IPS-15b (cell line): ENCODE results near the gene HES4.
A peak's percentile ranks its signal among the peaks of the same experiment; 100 is the strongest.

Experiments used
- H3K27me3 ChIP-seq: one replicate; pipeline ENCODE4 v1.6.1; 2013; ENCODE audit warnings: low read length; ENCODE audit not compliant: control insufficient read depth, insufficient read depth
- H3K36me3 ChIP-seq: one replicate; pipeline ENCODE4 v1.6.1; 2013; ENCODE audit warnings: low read length; ENCODE audit not compliant: control insufficient read depth, insufficient read depth
- H3K4me1 ChIP-seq: one replicate; pipeline ENCODE4 v1.6.1; 2013; ENCODE audit warnings: mild to moderate bottlenecking, low read length; ENCODE audit not compliant: control insufficient read depth, insufficient read depth
- H3K4me3 ChIP-seq: one replicate; pipeline ENCODE4 v1.5.1; 2013; ENCODE audit warnings: low read depth, low read length
- H3K9ac ChIP-seq: one replicate; pipeline ENCODE4 v1.6.1; 2013; ENCODE audit warnings: low read depth, mild to moderate bottlenecking, low read length
- H3K9me3 ChIP-seq: one replicate; pipeline ENCODE4 v1.6.1; 2013; ENCODE audit warnings: mild to moderate bottlenecking, low read length; ENCODE audit not compliant: control insufficient read depth, insufficient read depth

The HES4 gene

DNA sequence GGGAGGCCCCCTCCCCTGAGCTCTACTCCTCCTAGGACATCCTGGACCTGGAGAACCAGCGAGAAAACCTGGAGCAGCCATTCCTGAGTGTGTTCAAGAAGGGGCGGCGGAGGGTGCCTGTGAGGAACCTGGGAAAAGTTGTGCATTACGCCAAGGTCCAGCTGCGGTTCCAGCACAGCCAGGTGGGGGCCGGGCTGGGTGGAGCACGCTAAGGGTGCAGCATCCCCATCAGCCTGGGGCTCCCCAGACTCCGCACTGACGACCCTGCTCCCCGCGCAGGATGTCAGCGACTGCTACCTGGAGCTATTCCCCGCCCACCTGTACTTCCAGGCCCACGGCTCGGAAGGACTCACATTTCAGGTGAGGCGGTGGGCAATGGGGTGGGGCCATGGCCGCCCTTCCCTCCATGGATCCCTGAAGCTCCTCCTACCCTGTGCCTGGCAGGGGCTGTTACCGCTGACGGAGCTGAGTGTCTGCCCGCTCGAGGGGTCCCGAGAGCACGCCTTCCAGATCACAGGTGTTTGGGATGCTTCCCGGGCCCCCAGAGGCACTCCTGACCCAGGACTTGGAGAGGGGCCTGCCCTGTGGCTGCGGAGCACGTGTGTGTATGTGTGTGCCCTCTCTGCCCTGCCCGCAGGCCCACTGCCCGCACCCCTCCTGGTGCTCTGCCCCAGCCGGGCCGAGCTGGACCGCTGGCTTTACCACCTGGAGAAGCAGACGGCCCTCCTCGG lies 29.5 kb downstream of the HES4 start:
- Histone ChIP-seq H3K36me3 (peaks cover 4% of the 10 kb centered on the region), H3K4me1 (no peaks in the 10 kb centered on the region), H3K9ac (no peak overlapping the region), H3K9me3 (no peaks in the 10 kb centered on the region), H3K27me3 (peaks cover 45% of the 10 kb centered on the region), H3K4me3 (peak overlapping the region; percentile 8)

DNA sequence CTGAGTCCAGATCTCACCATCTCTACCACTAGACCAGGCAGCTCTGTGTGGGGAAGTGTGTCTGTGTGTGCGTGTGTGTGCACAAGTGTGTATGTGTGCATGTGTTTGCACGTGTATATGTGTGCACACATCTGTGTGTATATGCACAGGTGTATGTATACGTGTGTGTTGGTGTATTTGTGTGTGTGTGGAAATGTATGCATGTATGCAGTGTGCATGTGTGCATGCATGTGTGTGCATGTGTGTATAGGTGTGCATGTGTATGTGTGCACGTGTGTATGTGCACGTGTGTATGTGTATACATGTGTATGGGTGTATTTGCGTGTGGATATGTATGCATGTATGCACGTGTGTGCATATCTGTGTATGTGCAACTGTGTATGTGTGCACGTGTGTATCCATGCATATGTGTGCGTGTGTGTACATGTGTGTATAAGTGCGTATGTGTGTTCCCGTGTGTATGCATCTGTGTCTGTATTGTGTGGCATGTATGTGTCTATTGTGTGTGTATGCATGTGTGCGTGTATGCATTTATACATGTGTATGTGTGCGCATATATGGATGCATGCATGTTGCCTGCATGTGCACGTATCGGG lies 30.5 kb downstream of the HES4 start:
- Histone ChIP-seq H3K36me3 (peaks cover 5% of the 10 kb centered on the region), H3K27me3 (peaks cover 44% of the 10 kb centered on the region), H3K9me3 (no peaks in the 10 kb centered on the region), H3K9ac (no peak overlapping the region), H3K4me1 (no peaks in the 10 kb centered on the region), H3K4me3 (no peak overlapping the region)

- H3K9ac ChIP-seq: no peak overlapping the region
- H3K4me1 ChIP-seq: no peaks in the 10 kb centered on the region
- H3K27me3 ChIP-seq: peaks cover 42% of the 10 kb centered on the region
- H3K36me3 ChIP-seq: peaks cover 12% of the 10 kb centered on the region
- H3K4me3 ChIP-seq: no peak overlapping the region
- no peaks in the 10 kb centered on the region for H3K9me3 ChIP-seq
These were observed 32.2 kb downstream of the HES4 start for GRCh38 chr1:967466-968343.

GRCh38 chr1:966704-967300 lies 33.1 kb downstream of the HES4 start:
- Histone ChIP-seq H3K36me3 (peaks cover 18% of the 10 kb centered on the region), H3K9me3 (no peaks in the 10 kb centered on the region), H3K9ac (no peak overlapping the region), H3K27me3 (peaks cover 42% of the 10 kb centered on the region), H3K4me3 (peak overlapping the region; percentile 54), H3K4me1 (no peaks in the 10 kb centered on the region)

DNA sequence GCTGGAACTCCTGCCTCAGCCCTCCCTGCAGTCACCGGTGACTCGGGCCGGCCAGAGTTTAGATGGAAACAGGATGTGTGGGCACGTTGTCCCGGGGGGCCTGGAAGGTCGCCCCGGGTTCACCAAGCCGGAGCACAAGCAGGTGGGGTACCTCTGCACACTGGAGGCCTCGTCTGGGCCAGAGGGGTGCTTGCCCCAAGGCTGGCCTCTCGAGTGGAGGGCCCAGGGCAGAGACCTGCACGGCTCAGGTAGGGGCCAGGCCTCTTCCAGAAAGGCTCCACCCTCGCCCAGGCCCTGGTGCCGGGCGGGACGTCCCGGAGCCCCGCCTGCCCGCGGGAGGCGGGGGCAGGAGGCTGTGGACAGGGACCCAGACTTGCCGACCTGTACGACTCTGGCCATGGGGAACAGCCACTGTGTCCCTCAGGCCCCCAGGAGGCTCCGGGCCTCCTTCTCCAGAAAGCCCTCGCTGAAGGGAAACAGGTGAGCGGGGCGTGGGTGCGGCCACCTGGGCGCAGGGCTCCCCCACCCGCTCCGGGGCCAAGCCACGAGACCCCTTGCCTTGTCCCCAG lies 33.7 kb downstream of the HES4 start, which contains the start of gene PLEKHN1:
TSS of gene PLEKHN1 (plus strand) at position 348 of the 569 bp plus-strand sequence. CDS start at position 398, 50 bp downstream.
- H3K4me1 ChIP-seq: no peaks in the 10 kb centered on the region
- H3K9me3 ChIP-seq: no peaks in the 10 kb centered on the region
- peaks cover 18% of the 10 kb centered on the region for H3K36me3 ChIP-seq
- peak within 1 kb of the TSS; percentile 54 for H3K4me3 ChIP-seq
- H3K27me3 ChIP-seq: peaks cover 48% of the 10 kb centered on the region
- H3K9ac ChIP-seq: no peak within 1 kb of the TSS

GRCh38 chr1:965526-966134 lies 34.3 kb downstream of the HES4 start:
- Histone ChIP-seq H3K9me3 (no peaks in the 10 kb centered on the region), H3K9ac (no peak overlapping the region), H3K4me1 (no peaks in the 10 kb centered on the region), H3K27me3 (peaks cover 49% of the 10 kb centered on the region), H3K4me3 (no peak overlapping the region), H3K36me3 (peaks cover 18% of the 10 kb centered on the region)

DNA sequence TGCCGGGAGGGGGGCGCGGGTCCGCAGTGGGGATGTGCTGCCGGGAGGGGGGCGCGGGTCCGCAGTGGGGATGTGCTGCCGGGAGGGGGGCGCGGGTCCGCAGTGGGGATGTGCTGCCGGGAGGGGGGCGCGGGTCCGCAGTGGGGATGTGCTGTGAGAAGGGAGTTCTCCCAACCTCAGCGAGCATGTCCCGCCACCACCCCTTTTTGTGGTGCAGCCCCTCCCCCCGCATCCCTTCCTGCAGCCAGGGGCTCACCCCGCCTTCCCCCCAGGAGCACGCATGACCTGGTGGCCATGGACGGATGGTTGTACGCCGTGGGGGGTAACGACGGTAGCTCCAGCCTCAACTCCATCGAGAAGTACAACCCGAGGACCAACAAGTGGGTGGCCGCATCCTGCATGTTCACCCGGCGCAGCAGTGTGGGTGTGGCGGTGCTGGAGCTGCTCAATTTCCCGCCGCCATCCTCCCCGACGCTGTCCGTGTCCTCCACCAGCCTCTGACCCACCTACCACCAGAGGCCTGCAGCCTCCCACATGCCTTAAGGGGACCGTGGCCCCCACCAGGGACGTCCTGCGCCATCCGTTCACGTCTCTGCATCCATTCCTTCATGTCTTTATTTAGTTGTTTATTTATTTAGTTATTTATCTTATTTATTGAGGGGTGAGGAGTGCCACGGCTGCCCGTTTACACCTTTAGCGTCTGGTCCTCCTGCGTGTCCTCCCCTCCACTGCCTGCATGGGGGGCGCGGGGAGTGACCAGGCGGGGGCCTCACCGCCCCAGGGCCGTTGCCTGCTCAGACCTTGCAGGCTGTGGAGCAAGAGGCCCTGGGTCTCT lies 35.0 kb downstream of the HES4 start:
- peaks cover 44% of the 10 kb centered on the region for H3K27me3 ChIP-seq
- H3K9ac ChIP-seq: no peak overlapping the region
- no peaks in the 10 kb centered on the region for H3K4me1 ChIP-seq
- peaks cover 18% of the 10 kb centered on the region for H3K36me3 ChIP-seq
- no peak overlapping the region for H3K4me3 ChIP-seq
- H3K9me3 ChIP-seq: no peaks in the 10 kb centered on the region

DNA sequence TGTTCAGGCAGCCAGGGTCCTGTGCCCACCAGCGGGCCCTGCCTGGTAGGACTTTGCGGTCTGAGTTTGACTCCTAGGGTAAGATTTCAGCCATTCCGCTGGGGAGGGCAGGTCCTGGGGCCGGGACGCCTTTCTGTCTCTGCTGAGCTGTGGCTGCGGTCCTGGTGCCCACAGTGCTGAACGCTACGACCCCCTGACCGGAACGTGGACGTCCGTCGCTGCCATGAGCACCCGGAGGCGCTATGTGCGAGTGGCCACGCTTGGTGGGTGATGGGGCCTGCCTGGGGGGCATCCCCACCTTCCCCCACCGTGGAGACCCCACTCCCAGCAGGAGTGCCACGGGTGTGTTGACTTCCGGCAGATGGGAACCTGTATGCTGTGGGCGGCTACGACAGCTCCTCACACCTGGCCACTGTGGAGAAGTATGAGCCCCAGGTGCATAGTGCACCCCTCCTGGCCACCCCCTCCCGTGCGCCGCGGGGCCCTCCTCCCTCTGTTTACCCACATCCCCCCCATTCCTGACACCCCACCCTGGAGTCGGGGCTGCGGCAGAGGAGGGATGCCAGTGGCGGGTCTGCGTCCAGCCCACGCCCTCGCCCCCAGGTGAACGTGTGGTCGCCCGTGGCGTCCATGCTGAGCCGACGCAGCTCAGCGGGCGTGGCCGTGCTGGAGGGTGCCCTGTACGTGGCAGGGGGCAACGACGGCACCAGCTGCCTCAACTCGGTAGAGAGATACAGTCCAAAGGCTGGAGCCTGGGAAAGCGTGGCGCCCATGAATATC lies 36.0 kb downstream of the HES4 start:
- H3K4me1 ChIP-seq: no peaks in the 10 kb centered on the region
- H3K9ac ChIP-seq: no peak overlapping the region
- peaks cover 38% of the 10 kb centered on the region for H3K27me3 ChIP-seq
- peaks cover 18% of the 10 kb centered on the region for H3K36me3 ChIP-seq
- H3K4me3 ChIP-seq: no peak overlapping the region
- no peaks in the 10 kb centered on the region for H3K9me3 ChIP-seq

DNA sequence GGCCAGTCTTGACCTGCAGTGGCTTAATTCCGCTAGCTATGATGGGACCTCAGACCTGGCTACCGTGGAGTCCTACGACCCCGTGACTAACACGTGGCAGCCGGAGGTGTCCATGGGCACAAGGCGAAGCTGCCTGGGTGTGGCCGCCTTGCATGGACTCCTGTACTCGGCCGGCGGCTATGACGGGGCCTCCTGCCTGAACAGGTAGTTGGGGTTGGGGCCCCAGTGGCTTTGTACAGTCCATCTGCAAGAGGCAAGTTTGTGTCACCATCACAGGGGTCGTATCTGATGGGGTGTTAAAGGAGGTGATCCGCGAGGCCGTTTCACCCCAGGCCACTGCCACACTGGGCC lies 36.6 kb downstream of the HES4 start:
- Histone ChIP-seq H3K36me3 (peaks cover 18% of the 10 kb centered on the region), H3K27me3 (peaks cover 32% of the 10 kb centered on the region), H3K9me3 (no peaks in the 10 kb centered on the region), H3K9ac (no peak overlapping the region), H3K4me3 (no peak overlapping the region), H3K4me1 (no peaks in the 10 kb centered on the region)
